NK-92 treated with Interleukin-12 subunit alpha and Interleukin-12 subunit beta, amount 100 ng/mL, for 24 hours (cell line): ENCODE measurements around the gene MIER2.

Experiments
- DNase-seq: peaks from one replicate; lab custom pipeline; 2025; lab: John Stamatoyannopoulos, UW

Gene MIER2

GRCh38 chr19:329876-330275, 14.7 kb downstream of the MIER2 start:
- no peak for DNase-seq

- DNase-seq: no peak
Observed at GRCh38 chr19:328025-328505, 16.5 kb downstream of the MIER2 start.

GRCh38 chr19:327291-328024, 17.1 kb downstream of the MIER2 start:
- no peak for DNase-seq

GRCh38 chr19:326871-327270, 17.7 kb downstream of the MIER2 start:
- DNase-seq: no peak

- no peak for DNase-seq
Observed at GRCh38 chr19:325937-326565, 18.5 kb downstream of the MIER2 start.

GRCh38 chr19:325173-325936, 19.2 kb downstream of the MIER2 start:
- no peak for DNase-seq

- DNase-seq: no peak
Observed at GRCh38 chr19:324716-325115, 19.9 kb downstream of the MIER2 start.

GRCh38 chr19:322616-323015, 22.0 kb downstream of the MIER2 start:
- DNase-seq: no peak

GRCh38 chr19:318509-318774, 26.2 kb downstream of the MIER2 start:
- no peak for DNase-seq

- no peak for DNase-seq
Observed at GRCh38 chr19:317710-318508, 26.7 kb downstream of the MIER2 start.

- no peak for DNase-seq
Observed at GRCh38 chr19:315811-316210, 28.8 kb downstream of the MIER2 start.

GRCh38 chr19:313988-314815, 30.4 kb downstream of the MIER2 start:
- DNase-seq: no peak

GRCh38 chr19:313169-313987, 31.2 kb downstream of the MIER2 start:
- no peak for DNase-seq

- DNase-seq: no peak
Observed at GRCh38 chr19:311813-312261, 32.8 kb downstream of the MIER2 start.

- no peak for DNase-seq
Observed at GRCh38 chr19:310781-311496, 33.7 kb downstream of the MIER2 start.

- DNase-seq: no peak
Observed at GRCh38 chr19:310141-310651, 34.4 kb downstream of the MIER2 start.

- DNase-seq: no peak
Observed at GRCh38 chr19:309206-309565, 35.4 kb downstream of the MIER2 start.

- DNase-seq: no peak
Observed at GRCh38 chr19:308471-309205, 36.0 kb downstream of the MIER2 start.
